ENCODE data around the gene ARRDC1.
"Not testable (repeated sequence)": the region's sequence is repeated elsewhere in the genome, so short reads cannot be mapped to it uniquely, and the experiment has no call there.

The ARRDC1 gene

GRCh38 chr9:137605121-137606004 lies at the start of gene ARRDC1:
Gene ARRDC1 (plus strand): TSS chr9:137605686. CDS start chr9:137605718, 32 bp downstream.
- DNase-seq (ENCODE audit: low read depth) = peak; percentile 92

GRCh38 chr9:137556069-137556838 lies 49.2 kb upstream of the ARRDC1 start:
- DNase-seq (ENCODE audit: low read depth) = no peak

GRCh38 chr9:137558127-137558526 lies 47.4 kb upstream of the ARRDC1 start:
- no peak for DNase-seq (ENCODE audit: low read depth)

- DNase-seq (ENCODE audit: low read depth) = no peak
Measured at GRCh38 chr9:137564134-137564533, 41.4 kb upstream of the ARRDC1 start.

GRCh38 chr9:137564817-137565411 lies 40.6 kb upstream of the ARRDC1 start:
- DNase-seq (ENCODE audit: low read depth) = no peak

GRCh38 chr9:137568445-137568844 lies 37.0 kb upstream of the ARRDC1 start:
- DNase-seq (ENCODE audit: low read depth) = not testable (repeated sequence)

GRCh38 chr9:137569609-137570203 lies 35.8 kb upstream of the ARRDC1 start:
- no peak for DNase-seq (ENCODE audit: low read depth)

GRCh38 chr9:137570566-137570965 lies 34.9 kb upstream of the ARRDC1 start:
- no peak for DNase-seq (ENCODE audit: low read depth)

GRCh38 chr9:137574192-137574591 lies 31.3 kb upstream of the ARRDC1 start:
- no peak for DNase-seq (ENCODE audit: low read depth)

GRCh38 chr9:137575364-137575715 lies 30.1 kb upstream of the ARRDC1 start:
- DNase-seq (ENCODE audit: low read depth) = no peak

GRCh38 chr9:137575716-137576411 lies 29.6 kb upstream of the ARRDC1 start:
- no peak for DNase-seq (ENCODE audit: low read depth)

- peak; percentile 89 for DNase-seq (ENCODE audit: low read depth)
Measured at GRCh38 chr9:137578518-137579258, 26.8 kb upstream of the ARRDC1 start, which contains the start of gene DPH7. Gene DPH7 (minus strand): TSS chr9:137578925. CDS start chr9:137578777, 148 bp downstream.

- DNase-seq (ENCODE audit: low read depth) = no peak
Measured at GRCh38 chr9:137579259-137579604, 26.3 kb upstream of the ARRDC1 start.

- no peak for DNase-seq (ENCODE audit: low read depth)
Measured at GRCh38 chr9:137580209-137580953, 25.1 kb upstream of the ARRDC1 start.

GRCh38 chr9:137580954-137581322 lies 24.5 kb upstream of the ARRDC1 start:
- no peak for DNase-seq (ENCODE audit: low read depth)

- DNase-seq (ENCODE audit: low read depth) = no peak
Measured at GRCh38 chr9:137581361-137582285, 23.9 kb upstream of the ARRDC1 start.

GRCh38 chr9:137582286-137582860 lies 23.1 kb upstream of the ARRDC1 start:
- no peak for DNase-seq (ENCODE audit: low read depth)

- no peak for DNase-seq (ENCODE audit: low read depth)
Measured at GRCh38 chr9:137583347-137583746, 22.1 kb upstream of the ARRDC1 start.

GRCh38 chr9:137583957-137584356 lies 21.5 kb upstream of the ARRDC1 start:
- DNase-seq (ENCODE audit: low read depth) = no peak
